ENCODE results near the gene ADAMTSL3.

The ADAMTSL3 gene

DNA sequence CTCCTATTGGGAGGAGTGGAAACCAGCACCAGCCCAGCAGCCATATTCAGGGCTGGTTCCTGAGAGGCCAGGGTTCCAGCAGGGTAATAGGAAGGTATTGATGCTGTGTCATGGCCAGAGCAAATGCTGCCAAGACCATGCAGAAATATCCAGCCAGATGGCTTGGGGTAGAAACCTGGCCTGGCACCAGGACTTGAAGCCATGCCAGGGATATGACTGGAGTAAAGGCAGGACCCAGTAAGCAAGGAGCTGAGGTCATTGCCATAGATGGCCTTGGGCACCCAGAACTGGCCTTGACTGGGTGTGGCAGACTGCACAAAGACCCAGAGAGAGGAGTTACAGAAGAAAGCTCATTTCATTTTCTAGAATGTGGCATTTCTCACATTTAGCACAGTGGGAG, 324.1 kb downstream of the ADAMTSL3 start:
- H3K27me3 ChIP-seq (ENCODE audit: insufficient read depth, low read depth) = no peaks in the 10 kb centered on the region
- H3K9ac ChIP-seq = no peak overlapping the region
- H3K4me2 ChIP-seq = no peak overlapping the region
- TF ChIP-seq, protein P1, sequence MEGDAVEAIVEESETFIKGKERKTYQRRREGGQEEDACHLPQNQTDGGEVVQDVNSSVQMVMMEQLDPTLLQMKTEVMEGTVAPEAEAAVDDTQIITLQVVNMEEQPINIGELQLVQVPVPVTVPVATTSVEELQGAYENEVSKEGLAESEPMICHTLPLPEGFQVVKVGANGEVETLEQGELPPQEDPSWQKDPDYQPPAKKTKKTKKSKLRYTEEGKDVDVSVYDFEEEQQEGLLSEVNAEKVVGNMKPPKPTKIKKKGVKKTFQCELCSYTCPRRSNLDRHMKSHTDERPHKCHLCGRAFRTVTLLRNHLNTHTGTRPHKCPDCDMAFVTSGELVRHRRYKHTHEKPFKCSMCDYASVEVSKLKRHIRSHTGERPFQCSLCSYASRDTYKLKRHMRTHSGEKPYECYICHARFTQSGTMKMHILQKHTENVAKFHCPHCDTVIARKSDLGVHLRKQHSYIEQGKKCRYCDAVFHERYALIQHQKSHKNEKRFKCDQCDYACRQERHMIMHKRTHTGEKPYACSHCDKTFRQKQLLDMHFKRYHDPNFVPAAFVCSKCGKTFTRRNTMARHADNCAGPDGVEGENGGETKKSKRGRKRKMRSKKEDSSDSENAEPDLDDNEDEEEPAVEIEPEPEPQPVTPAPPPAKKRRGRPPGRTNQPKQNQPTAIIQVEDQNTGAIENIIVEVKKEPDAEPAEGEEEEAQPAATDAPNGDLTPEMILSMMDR (conservative IDR thresholded peaks at IDR 0.05; ENCODE audit: low read depth, low read length) = no peak
- H3K79me2 ChIP-seq (ENCODE audit: insufficient read depth, low read depth) = no peaks in the 10 kb centered on the region
- no peaks in the 10 kb centered on the region for H3K4me1 ChIP-seq (ENCODE audit: low read depth, poor library complexity, severe bottlenecking)
- no peaks in the 10 kb centered on the region for H3K36me3 ChIP-seq (ENCODE audit: insufficient read depth)
- H2AFZ ChIP-seq (ENCODE audit: low read depth) = no peak overlapping the region
- H3K27ac ChIP-seq = no peak overlapping the region
- no peak overlapping the region for H3K4me3 ChIP-seq (IDR thresholded peaks at IDR 0.05; ENCODE audit: insufficient read depth, low read depth, low read length)
- no peaks in the 10 kb centered on the region for H4K20me1 ChIP-seq (ENCODE audit: insufficient read depth)

DNA sequence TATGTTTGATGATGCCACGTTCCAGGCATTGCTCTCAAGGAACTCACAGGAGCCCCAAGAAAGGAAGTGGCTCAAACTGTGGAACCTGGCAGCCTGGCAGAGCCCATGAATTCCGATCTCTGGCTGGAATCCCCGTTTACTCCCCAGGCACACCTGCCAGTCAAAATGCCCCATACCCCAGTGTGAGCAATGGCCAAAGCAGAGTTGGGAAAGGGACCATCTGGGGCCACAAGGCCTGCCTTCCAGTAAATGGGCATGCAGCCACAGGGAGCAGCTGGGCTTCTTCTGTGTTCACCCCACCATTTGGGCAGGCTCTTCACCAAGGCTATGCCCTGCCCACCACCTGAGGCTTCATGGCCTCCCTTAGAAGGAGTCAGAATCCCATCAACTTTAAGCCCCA, 324.7 kb downstream of the ADAMTSL3 start:
- Histone ChIP-seq H3K4me2 (no peak overlapping the region), H3K27ac (no peak overlapping the region), H3K9ac (no peak overlapping the region), H2AFZ (ENCODE audit: low read depth) (no peak overlapping the region), H4K20me1 (ENCODE audit: insufficient read depth) (no peaks in the 10 kb centered on the region), H3K36me3 (ENCODE audit: insufficient read depth) (no peaks in the 10 kb centered on the region), H3K4me1 (ENCODE audit: low read depth, poor library complexity, severe bottlenecking) (no peaks in the 10 kb centered on the region), H3K4me3 (IDR thresholded peaks at IDR 0.05; ENCODE audit: insufficient read depth, low read depth, low read length) (no peak overlapping the region), H3K79me2 (ENCODE audit: insufficient read depth, low read depth) (no peaks in the 10 kb centered on the region), H3K27me3 (ENCODE audit: insufficient read depth, low read depth) (no peaks in the 10 kb centered on the region)
- TF ChIP-seq, protein P1 (conservative IDR thresholded peaks at IDR 0.05; ENCODE audit: low read depth, low read length) = no peak

DNA sequence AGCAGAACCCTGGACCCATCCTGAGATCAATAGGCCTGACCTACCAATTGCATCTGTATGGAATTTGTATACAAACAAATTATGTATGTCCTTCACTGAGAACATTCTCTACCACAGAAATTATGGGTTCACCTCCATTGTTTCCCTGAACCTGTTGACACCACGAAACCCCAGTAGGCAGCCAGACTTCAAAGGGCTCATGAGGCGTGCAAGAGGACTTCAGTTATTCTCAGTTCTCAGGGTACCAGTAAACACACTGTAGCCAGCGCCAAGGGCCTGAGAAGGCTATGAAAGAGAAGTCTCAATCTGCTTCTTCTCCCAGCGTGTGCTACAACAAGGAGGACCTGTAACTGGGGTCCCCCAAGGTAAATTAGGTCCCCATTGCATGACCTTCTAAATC, 326.7 kb downstream of the ADAMTSL3 start:
- TF ChIP-seq, protein P1 (conservative IDR thresholded peaks at IDR 0.05; ENCODE audit: low read depth, low read length) = no peak
- no peaks in the 10 kb centered on the region for H3K36me3 ChIP-seq (ENCODE audit: insufficient read depth)
- H2AFZ ChIP-seq (ENCODE audit: low read depth) = no peak overlapping the region
- H4K20me1 ChIP-seq (ENCODE audit: insufficient read depth) = no peaks in the 10 kb centered on the region
- H3K27ac ChIP-seq = no peak overlapping the region
- H3K4me2 ChIP-seq = no peak overlapping the region
- no peak overlapping the region for H3K4me3 ChIP-seq (IDR thresholded peaks at IDR 0.05; ENCODE audit: insufficient read depth, low read depth, low read length)
- H3K79me2 ChIP-seq (ENCODE audit: insufficient read depth, low read depth) = no peaks in the 10 kb centered on the region
- no peaks in the 10 kb centered on the region for H3K27me3 ChIP-seq (ENCODE audit: insufficient read depth, low read depth)
- H3K9ac ChIP-seq = no peak overlapping the region
- no peaks in the 10 kb centered on the region for H3K4me1 ChIP-seq (ENCODE audit: low read depth, poor library complexity, severe bottlenecking)

DNA sequence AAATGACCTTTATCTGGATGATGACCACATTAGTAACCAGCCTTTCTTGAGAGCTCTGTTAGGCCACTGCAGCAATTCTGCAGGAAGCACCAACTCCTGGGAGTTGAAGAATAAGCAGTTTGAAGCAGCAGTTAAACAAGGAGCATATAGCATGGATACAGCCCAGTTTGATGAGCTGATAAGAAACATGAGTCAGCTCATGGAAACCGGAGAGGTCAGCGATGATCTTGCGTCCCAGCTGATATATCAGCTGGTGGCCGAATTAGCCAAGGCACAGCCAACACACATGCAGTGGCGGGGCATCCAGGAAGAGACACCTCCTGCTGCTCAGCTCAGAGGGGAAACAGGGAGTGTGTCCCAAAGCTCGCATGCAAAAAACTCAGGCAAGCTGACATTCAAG, 328.8 kb downstream of the ADAMTSL3 start:
- no peaks in the 10 kb centered on the region for H3K79me2 ChIP-seq (ENCODE audit: insufficient read depth, low read depth)
- no peak overlapping the region for H3K4me3 ChIP-seq (IDR thresholded peaks at IDR 0.05; ENCODE audit: insufficient read depth, low read depth, low read length)
- TF ChIP-seq, protein P1 (conservative IDR thresholded peaks at IDR 0.05; ENCODE audit: low read depth, low read length) = no peak
- H2AFZ ChIP-seq (ENCODE audit: low read depth) = no peak overlapping the region
- no peak overlapping the region for H3K4me2 ChIP-seq
- H3K36me3 ChIP-seq (ENCODE audit: insufficient read depth) = no peaks in the 10 kb centered on the region
- no peak overlapping the region for H3K27ac ChIP-seq
- no peaks in the 10 kb centered on the region for H4K20me1 ChIP-seq (ENCODE audit: insufficient read depth)
- no peaks in the 10 kb centered on the region for H3K27me3 ChIP-seq (ENCODE audit: insufficient read depth, low read depth)
- no peak overlapping the region for H3K9ac ChIP-seq
- H3K4me1 ChIP-seq (ENCODE audit: low read depth, poor library complexity, severe bottlenecking) = no peaks in the 10 kb centered on the region

All from KMS-11 (cell line).